Measurements from ENCODE around the gene PLAC9.

GRCh38 chr10:80170641-80171040 lies 38.1 kb downstream of the PLAC9 start:
- TF ChIP-seq SP1 (IDR thresholded peaks at IDR 0.05), result no peak
- TF ChIP-seq FOXM1 (IDR thresholded peaks at IDR 0.05; ENCODE audit: borderline replicate concordance), result no peak
- TF ChIP-seq NFRKB (IDR thresholded peaks at IDR 0.05), result no peak
- no peak for TF ChIP-seq TARDBP (IDR thresholded peaks at IDR 0.05)
- TF ChIP-seq L3MBTL2 (conservative IDR thresholded peaks at IDR 0.05), result no peak
- TF ChIP-seq HDGF (IDR thresholded peaks at IDR 0.05; ENCODE audit: borderline replicate concordance), result no peak
- TF ChIP-seq, protein P1, sequence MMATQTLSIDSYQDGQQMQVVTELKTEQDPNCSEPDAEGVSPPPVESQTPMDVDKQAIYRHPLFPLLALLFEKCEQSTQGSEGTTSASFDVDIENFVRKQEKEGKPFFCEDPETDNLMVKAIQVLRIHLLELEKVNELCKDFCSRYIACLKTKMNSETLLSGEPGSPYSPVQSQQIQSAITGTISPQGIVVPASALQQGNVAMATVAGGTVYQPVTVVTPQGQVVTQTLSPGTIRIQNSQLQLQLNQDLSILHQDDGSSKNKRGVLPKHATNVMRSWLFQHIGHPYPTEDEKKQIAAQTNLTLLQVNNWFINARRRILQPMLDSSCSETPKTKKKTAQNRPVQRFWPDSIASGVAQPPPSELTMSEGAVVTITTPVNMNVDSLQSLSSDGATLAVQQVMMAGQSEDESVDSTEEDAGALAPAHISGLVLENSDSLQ (IDR thresholded peaks at IDR 0.05), result no peak
- no peak for TF ChIP-seq FOXA1 (IDR thresholded peaks at IDR 0.05)
- no peak for TF ChIP-seq SUZ12 (IDR thresholded peaks at IDR 0.05)
